HS-27A (cell line): Measurements from ENCODE around the gene RPLP2.

ENCODE experiments used
- DNase-seq: peaks from one replicate; pipeline ENCODE4 v3.0.0-alpha.2; 2012; ENCODE audit warnings: low read depth, missing footprints

RPLP2 gene

GRCh38 chr11:791658-792534 lies 17.9 kb upstream of the RPLP2 start:
- no peak for DNase-seq

- DNase-seq = no peak
These were observed 17.3 kb upstream of the RPLP2 start for GRCh38 chr11:792535-792821.

DNA sequence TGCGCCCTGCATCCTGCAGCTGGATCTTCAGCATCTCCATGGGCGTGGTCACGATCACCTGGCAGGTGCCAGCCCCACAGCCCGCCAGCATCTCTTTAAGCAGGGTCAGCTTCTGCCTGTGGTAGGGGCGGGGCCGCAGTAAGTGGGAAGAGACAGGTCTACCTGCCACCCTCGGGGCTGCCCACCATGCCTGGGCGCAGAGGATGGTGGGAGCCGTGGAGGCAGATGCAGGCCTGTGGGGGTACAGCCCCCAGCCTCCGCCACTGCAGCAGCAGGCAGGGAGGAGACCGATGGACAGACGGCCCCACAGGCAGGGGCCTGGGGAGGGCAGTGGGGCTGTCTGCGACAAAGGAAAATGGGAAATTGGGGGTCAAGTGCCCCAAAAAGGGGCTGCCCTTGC lies 16.9 kb upstream of the RPLP2 start:
- no peak for DNase-seq

DNA sequence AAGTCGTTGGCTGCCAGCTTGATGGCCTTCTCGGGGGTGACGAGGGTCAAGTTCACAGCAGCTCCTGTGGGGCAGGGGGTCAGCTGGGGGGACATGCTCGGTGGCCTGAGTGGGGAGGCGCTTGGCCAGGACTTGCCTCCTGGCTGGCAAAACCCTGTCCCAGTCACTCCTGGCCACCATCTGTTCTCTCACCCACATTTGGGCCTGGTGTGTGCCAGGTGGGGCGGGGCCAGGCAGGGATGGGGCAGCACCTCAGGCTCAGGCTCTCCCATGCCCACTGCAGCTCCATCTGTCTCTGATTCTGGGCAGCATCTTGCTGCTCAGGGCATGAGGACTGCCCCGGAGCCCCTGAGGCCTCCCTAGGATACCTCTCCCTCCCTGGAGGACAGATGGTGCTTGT lies 16.2 kb upstream of the RPLP2 start:
- DNase-seq = no peak

DNA sequence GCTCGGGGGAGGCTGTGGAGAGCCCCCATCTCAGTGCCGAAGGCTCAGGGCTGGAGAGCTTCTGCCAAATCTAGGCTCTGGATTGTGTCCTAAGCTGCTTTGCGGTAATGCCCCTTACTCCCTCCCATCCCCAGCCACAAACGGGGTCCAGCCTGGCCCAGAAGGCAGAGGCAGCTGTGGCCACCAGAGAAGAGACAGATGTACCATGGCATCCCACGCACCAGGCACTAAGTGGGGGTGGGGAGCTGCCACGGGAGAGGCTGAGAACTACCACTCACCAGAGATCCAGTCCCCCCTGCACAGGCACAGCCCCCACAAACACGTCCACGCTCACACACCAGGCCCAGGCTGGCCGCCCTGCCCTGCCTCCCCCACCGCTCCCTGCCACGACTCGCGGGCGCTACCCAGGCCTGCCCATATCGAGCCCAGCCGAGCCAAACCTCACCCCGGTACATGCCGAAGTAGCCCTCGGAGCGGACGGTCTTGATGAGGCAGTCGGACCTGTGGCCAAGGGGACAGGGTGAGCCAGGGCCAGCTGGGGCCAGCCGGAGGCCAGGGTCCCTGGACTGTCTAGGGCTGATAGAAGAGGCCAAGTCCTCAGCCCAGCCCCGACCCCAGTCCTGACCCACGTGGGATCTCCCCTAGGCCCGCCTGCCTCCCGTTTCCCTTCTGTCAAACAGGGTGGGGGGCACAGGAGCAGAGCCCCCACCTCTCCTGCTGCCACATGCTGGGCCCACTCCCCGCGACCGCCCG lies 15.6 kb upstream of the RPLP2 start:
- no peak for DNase-seq

- no peak for DNase-seq
These were observed 14.8 kb upstream of the RPLP2 start for GRCh38 chr11:794766-795633.

- DNase-seq = no peak
These were observed 13.9 kb upstream of the RPLP2 start for GRCh38 chr11:795634-796564.

GRCh38 chr11:796565-797295 lies 13.0 kb upstream of the RPLP2 start:
- DNase-seq = no peak

DNA sequence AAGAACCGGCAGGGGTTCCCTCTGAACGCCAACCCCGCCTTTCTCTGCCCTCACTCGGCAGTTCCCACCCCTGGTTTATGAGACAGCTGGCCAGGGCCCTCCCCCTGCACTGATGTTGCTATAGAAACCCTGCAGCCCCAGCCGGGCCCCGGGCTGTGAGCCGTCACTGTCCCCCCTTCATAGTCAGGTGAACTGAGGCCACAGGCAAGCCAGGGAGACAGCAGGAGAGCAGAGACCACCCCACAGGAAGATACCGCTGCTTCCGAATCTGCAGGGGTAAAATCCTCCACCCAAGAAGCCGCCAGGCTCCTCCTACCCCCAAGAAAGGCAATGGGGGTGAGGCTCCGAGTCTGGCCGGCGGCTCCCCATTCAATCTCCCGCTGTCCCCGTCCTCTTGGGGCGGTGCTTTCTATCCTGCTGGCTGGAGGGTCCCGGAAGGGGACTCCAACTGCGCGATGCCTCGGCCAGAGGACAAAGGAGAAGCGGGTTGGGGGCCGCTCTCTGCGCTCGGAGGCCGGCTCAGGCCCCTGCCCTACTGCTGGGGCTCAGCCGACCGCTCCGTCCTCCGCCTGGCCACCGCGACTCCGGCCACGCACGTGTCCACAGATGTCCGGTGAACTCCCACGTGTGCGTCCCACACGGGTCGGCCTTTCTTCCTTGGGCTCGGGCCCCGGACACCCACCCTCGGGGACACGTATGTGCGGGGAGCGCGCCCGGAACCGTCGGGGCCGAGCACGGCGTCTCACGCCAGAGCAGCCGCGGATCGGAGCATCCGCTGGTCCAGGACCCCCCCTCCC lies 12.3 kb upstream of the RPLP2 start:
- no peak for DNase-seq

GRCh38 chr11:798093-798713 lies 11.6 kb upstream of the RPLP2 start, which contains the start of gene SLC25A22:
SLC25A22 (minus strand) TSS chr11:798281; CDS start chr11:795006, 3,275 bp downstream.
- no peak for DNase-seq

DNA sequence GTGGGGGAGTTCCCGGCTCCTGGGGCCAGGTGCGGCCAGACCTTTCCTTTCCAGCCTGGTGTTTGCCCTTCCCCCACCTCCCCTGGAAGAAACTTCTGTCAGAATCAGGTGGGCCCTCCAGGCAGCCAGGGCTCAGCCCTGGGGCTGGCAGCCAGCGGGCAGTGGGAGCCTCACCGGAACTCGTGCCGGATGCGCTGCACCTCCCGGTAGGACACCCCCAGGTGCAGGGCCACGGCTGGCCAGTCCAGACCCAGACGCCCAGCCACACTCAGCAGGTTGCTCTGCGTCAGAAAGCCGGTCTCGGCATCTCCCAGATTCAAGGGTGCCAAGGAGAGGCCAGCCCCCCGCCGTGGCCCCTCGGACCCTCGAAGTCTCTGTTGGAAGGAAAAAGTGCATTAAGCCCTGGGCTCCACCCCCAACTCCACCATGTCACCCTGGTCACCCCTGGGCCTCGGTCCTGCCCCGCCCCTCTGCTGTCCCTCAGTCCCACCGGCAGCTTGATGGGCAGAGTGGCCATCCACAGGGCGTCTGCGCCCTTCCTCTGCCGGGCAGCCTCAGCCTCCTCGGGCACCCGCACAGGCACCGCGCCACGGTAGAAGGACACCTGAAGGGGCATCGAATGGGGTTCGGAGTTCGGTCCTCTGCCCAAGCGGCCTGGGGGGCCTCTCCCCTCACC lies 10.0 kb upstream of the RPLP2 start:
- no peak for DNase-seq

DNA sequence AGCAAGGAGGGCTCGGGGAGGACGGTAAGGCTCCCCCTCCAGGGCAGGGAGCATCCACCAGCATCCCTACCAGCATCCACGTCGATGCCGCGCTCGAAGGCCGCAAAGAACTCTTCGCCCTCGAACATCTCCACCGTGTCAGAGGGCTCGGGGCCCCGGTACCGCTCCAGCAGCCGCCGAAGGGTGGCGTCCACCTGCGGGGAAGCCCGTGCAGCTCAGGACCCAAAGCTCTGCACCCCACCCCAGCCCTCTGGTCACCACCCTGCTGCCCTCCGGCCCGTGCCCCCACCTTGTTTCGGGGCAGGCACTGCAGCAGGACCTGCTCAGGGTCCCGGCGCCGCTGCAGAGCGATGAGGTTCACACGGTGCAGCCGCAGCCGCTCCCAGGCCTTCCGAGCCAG lies 9.3 kb upstream of the RPLP2 start:
- DNase-seq = no peak

DNA sequence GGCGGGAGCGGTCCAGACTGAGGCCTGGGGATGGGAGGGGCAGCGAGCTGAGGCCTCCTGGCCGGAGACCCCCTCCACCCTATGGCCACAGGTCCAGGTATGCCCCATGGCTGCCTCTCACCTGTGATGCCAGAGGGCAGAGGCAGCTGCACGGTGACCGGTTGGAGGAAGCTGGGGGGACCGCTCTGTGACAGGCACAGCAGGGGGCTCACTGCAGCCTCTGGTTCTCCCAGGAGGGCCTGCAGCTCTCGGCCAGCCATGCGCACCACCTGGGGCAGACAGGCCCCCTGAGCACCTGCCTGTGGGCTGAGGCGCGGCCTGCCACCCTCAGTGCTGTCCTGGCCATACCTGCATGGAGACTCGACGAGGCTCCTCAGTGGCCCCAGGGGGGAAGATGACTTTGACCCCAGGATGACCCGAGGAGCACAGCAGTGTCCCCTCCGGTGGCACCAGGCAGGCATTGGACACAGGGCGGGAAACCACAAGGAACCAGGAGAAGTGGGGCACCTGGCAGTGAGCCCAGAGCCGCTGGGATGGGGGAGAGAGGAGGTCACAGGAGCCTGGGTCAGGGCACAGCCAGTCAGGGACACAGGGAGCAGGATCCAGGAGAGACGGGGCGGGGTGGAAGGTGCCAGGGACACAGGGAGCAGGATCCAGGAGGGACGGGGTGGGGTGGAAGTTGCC lies 8.5 kb upstream of the RPLP2 start:
- DNase-seq = no peak

DNA sequence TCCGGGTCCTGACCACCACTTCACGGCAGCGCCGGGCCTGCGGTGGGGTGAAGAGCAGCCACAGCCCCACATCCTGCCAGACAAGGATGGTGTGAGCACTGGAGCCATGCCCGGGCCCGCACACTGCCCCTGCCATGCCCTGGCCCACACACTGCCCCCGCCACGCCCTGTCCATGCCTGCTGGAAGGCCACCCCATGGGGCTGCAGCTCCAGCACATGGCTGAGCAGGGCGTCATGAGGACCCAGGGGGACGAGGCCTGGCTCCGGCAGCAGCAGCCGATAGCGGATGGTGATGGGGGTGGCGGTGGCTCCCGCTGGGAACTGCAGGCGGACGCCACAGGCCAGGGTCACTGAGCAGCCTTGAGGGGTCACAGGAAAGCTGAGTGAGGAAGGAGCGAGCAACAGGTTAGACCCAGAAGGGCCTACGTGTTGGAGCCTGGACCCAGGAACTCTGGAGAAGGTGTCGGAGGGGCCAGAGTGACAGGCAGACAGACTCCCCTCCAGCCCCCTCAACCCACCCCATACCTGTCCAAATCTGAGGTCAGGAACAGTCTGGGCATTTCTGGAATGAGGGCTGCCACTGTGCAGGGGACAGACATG lies 7.6 kb upstream of the RPLP2 start:
- DNase-seq = no peak

DNA sequence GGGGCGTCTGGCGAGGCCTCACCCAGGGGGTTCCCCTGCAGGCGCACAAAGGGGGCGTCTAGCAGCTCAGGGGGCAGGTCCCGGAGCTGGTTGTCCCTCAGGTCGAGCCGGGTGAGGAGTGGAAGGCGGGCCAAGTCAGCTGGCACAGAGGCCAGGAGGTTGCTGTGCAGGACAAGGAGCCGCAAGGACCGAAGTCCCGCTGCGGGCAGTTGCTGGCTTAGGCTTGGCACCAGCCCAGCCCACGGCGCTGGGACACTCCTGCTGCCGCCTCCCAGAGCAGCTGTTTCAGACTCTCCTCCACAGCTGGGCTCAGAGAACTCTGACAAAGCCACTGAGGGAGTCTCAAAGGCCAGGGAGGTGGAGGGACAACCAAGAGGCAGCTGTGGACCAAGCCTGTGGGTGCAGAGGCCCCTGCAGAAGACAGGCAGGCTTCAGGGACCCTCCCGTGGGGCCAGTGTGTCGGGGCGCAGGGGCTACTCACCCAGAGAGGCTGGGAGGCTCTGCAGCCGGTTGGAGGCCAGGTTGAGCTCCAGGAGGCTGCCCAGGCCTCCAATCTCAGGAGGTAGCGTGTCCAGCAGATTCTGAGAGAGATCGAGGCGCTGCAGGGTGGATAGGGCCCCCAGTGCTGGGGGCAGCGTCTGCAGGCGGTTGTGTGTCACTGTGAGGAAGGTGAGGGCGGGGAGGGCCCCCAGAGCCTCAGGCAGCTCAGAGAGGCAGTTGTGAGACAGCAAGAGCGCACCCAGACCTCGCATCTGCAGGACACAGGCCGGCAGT lies 6.9 kb upstream of the RPLP2 start:
- no peak for DNase-seq

DNA sequence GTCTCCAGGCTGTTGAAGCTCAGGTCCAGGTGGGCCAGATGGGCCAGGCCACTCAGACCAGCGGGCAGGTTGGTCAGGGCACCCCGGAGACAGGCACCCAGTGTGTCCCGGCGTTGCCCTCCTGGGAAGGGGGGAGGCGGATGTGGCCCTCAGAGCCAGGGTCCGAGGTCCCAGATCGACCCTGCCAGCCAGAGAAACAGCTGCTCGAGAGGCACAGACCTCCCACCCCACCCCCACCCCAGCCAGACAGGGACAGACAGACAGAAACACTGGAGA lies 6.4 kb upstream of the RPLP2 start:
- no peak for DNase-seq
